ENCODE data around the gene DIPK2B. TPM values are rescaled to one million over a fixed set of nuclear protein-coding genes. Genes with fewer than 3 reads are reported as not detected.

The DIPK2B gene, protein sequence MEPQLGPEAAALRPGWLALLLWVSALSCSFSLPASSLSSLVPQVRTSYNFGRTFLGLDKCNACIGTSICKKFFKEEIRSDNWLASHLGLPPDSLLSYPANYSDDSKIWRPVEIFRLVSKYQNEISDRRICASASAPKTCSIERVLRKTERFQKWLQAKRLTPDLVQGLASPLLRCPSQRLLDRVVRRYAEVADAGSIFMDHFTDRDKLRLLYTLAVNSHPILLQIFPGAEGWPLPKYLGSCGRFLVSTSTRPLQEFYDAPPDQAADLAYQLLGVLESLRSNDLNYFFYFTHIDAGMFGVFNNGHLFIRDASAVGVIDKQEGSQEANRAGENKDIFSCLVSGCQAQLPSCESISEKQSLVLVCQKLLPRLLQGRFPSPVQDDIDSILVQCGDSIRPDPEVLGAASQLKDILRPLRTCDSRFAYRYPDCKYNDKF
- not detected in 2 replicates for total RNA-seq (2014; rRNA removed; shearing (Covaris generic); ENCODE audit: low replicate concordance)

GRCh38 chrX:45200741-45201234, at the start of gene DIPK2B:
DIPK2B (minus strand) TSS chrX:45200876; CDS start chrX:45200826, 50 bp downstream.
- no peak for DNase-seq (ENCODE audit: low read depth)

DNA sequence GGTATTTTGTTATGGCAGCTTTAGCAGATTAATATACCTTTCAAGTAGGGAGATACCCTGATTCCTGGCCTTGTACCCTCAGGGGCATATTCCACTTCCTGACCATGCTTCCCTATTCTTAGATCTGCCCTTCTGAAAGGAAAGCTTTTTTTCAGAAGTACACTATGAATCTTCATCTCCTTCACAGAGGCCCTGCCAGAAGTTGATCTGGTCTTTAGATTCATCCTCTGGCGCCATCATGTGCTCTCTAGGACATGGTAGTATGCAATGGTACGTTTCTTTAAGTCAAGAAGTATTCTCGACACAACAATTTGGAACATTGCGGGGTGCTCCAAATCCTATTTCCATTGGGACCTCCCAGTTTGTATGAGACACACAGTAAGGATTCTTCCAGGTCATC, 39.6 kb upstream of the DIPK2B start:
- DNase-seq (ENCODE audit: low read depth), result no peak
- in situ Hi-C loops (cut with HindIII; ENCODE audit: low pct_unique_long_range_greater_than_20kb, low sequenced_read_pairs), result no loop called here

More at GRCh38 chrX:45200741-45201234, at the start of gene DIPK2B:
- in situ Hi-C loops (cut with HindIII; ENCODE audit: low pct_unique_long_range_greater_than_20kb, low sequenced_read_pairs), result no loop called here

- in situ Hi-C loops (cut with HindIII; ENCODE audit: low pct_unique_long_range_greater_than_20kb, low sequenced_read_pairs), result no loop called here
Measured at GRCh38 chrX:45238489-45238888, 37.8 kb upstream of the DIPK2B start.

GRCh38 chrX:45233531-45233930, 32.9 kb upstream of the DIPK2B start:
- no peak for DNase-seq (ENCODE audit: low read depth)
- in situ Hi-C loops (cut with HindIII; ENCODE audit: low pct_unique_long_range_greater_than_20kb, low sequenced_read_pairs), result no loop called here

More at GRCh38 chrX:45238489-45238888, 37.8 kb upstream of the DIPK2B start:
- DNase-seq (ENCODE audit: low read depth), result no peak

DNA sequence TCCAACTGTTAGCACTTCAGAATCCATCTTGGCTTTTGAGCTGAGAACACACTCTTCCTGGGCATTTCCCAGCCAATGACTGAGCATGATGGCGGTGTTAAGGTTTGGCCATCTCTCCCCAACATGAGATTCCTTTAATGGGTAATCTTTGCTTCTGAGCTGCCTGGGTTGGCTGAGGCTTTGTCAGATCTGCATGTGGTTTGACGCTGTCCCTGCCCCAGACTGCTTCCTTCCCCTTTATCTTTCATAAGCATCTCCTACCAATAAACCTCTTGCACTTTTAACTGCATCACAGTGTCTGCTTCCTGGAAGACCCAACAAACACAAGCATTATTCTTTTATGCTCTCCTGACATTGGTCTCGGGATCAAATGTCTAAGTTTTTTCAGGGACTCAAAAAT, 31.5 kb upstream of the DIPK2B start:
- in situ Hi-C loops (cut with HindIII; ENCODE audit: low pct_unique_long_range_greater_than_20kb, low sequenced_read_pairs), result no loop called here
- no peak for DNase-seq (ENCODE audit: low read depth)

GRCh38 chrX:45230410-45230809, 29.7 kb upstream of the DIPK2B start:
- in situ Hi-C loops (cut with HindIII; ENCODE audit: low pct_unique_long_range_greater_than_20kb, low sequenced_read_pairs), result no loop called here
- no peak for DNase-seq (ENCODE audit: low read depth)

GRCh38 chrX:45229348-45229747, 28.7 kb upstream of the DIPK2B start:
- in situ Hi-C loops (cut with HindIII; ENCODE audit: low pct_unique_long_range_greater_than_20kb, low sequenced_read_pairs), result no loop called here
- no peak for DNase-seq (ENCODE audit: low read depth)

- DNase-seq (ENCODE audit: low read depth), result no peak
- in situ Hi-C loops (cut with HindIII; ENCODE audit: low pct_unique_long_range_greater_than_20kb, low sequenced_read_pairs), result no loop called here
Measured at GRCh38 chrX:45228126-45228525, 27.4 kb upstream of the DIPK2B start.

GRCh38 chrX:45208121-45208856, 7.6 kb upstream of the DIPK2B start:
- DNase-seq (ENCODE audit: low read depth), result no peak
- in situ Hi-C loops (cut with HindIII; ENCODE audit: low pct_unique_long_range_greater_than_20kb, low sequenced_read_pairs), result no loop called here

GRCh38 chrX:45202171-45202570, 1.5 kb upstream of the DIPK2B start:
- in situ Hi-C loops (cut with HindIII; ENCODE audit: low pct_unique_long_range_greater_than_20kb, low sequenced_read_pairs), result no loop called here
- DNase-seq (ENCODE audit: low read depth), result peak; percentile 11

DNA sequence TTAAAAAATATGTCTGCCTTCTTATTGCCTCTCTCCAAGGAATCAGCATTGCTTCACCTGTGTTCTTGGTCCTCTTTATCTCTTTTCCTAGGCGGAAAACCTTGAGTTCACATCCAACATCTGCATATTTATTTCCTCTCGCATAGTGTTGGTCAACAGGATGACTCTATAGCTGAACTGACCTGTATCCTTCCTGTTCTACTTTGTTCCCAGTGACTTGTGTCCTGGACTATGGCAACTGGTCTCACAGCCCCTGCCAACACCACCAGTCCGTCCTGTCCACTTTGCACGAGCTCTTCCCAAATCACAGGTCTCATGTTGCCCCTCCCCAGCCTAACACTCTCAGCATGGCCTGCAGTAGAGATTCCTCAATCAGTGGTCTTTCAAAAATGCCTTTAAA, 2.0 kb downstream of the DIPK2B start:
- in situ Hi-C loops (cut with HindIII; ENCODE audit: low pct_unique_long_range_greater_than_20kb, low sequenced_read_pairs), result no loop called here

DNA sequence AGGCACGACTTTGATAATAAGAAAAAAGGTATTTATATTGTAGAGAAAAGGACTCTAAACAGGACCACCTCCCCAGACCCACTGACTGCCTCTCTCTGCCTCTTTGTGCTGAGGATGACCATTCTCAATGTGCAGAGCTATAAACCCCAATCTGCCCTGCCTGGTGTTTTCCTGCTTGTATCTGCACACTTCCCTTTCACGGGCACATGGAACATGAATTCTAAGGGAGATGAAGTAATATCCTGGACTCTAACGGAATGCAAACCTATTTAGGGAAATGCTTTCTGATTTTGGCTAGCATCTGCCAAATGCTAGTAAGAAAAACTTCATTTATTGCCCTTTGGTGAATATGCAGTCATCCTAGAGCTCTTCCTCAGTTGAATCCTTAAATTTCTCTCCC, 2.4 kb downstream of the DIPK2B start:
- DNase-seq (ENCODE audit: low read depth), result no peak
- in situ Hi-C loops (cut with HindIII; ENCODE audit: low pct_unique_long_range_greater_than_20kb, low sequenced_read_pairs), result no loop called here

More for the DNA sequence above, 2.0 kb downstream of the DIPK2B start:
- no peak for DNase-seq (ENCODE audit: low read depth)

- DNase-seq (ENCODE audit: low read depth), result no peak
- in situ Hi-C loops (cut with HindIII; ENCODE audit: low pct_unique_long_range_greater_than_20kb, low sequenced_read_pairs), result no loop called here
Measured at GRCh38 chrX:45196701-45197100, 4.0 kb downstream of the DIPK2B start.

DNA sequence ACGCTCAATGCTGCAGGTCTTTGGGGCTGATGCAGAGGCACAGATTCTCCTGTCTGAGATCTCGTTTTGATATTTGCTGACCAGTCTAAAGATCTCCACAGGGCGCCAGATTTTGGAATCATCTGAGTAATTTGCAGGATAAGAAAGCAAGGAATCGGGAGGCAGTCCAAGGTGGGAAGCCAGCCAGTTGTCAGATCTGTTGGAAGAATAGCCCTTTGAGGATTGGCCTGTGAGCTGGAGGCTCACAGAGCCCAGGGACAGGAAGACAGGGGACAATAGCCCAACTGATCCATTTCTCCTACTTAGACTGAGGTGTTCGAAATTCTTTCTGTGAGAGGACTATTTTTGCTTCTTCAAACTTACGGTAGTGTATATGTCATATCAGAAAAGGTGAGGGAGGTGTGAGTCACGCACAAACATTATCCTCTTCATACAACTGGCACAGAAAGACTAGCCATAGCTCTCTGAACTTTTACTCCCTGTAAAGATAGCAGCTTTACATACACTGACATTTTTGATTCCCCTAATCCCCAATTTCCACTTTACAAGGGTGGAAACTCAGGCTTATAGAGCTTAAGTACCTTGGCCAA, 8.8 kb downstream of the DIPK2B start:
- DNase-seq (ENCODE audit: low read depth), result no peak
- in situ Hi-C loops (cut with HindIII; ENCODE audit: low pct_unique_long_range_greater_than_20kb, low sequenced_read_pairs), result no loop called here

GRCh38 chrX:45191383-45191782, 9.3 kb downstream of the DIPK2B start:
- DNase-seq (ENCODE audit: low read depth), result no peak
- in situ Hi-C loops (cut with HindIII; ENCODE audit: low pct_unique_long_range_greater_than_20kb, low sequenced_read_pairs), result no loop called here

DNA sequence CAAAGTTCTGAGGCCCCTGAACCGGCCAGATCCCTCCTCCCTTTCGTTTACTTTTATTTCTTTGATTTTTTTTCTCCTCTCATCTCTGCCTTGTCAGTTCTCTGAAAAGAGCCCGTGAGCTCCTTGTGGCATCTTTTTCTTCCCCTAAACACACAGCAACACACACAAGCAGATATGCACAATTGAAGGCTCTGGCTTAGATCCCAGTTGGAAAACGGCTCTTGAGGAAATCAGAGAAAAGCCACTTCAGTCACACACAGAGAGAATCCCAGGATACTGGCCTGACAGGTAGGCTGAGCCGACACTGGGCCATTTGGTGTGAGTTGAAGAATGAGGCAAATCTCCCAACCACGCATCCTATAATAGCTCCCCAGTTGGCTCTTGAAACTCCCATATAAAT, 12.9 kb downstream of the DIPK2B start:
- in situ Hi-C loops (cut with HindIII; ENCODE audit: low pct_unique_long_range_greater_than_20kb, low sequenced_read_pairs), result no loop called here
- DNase-seq (ENCODE audit: low read depth), result no peak

GRCh38 chrX:45186643-45187026, 14.0 kb downstream of the DIPK2B start:
- in situ Hi-C loops (cut with HindIII; ENCODE audit: low pct_unique_long_range_greater_than_20kb, low sequenced_read_pairs), result no loop called here
- no peak for DNase-seq (ENCODE audit: low read depth)

- DNase-seq (ENCODE audit: low read depth), result no peak
- in situ Hi-C loops (cut with HindIII; ENCODE audit: low pct_unique_long_range_greater_than_20kb, low sequenced_read_pairs), result no loop called here
Measured at GRCh38 chrX:45184211-45184610, 16.5 kb downstream of the DIPK2B start.

DNA sequence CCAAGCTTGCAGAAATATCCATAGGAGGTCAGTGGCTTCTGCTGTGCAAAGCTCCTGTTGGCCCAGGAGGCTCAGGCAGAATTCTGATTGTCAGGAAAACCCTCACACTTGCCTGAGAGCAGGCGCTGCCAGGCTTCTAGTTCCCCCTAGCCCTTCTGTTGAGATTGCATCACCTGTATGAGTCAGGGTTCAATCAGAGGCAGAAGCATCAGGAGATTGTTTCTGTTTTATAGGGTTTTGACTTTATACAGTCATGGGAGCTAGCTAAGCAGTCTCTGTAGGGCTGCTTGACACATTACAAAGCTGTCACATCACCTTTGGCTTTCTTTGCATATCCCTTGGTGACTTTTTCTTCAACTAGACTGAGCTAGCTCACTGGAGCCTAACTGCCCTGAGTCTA, 27.8 kb downstream of the DIPK2B start:
- peak; percentile 50 for DNase-seq (ENCODE audit: low read depth)
- in situ Hi-C loops (cut with HindIII; ENCODE audit: low pct_unique_long_range_greater_than_20kb, low sequenced_read_pairs), result no loop called here

Data from Caki2 (cell line).